ENCODE measurements around the gene TEX35. TPM values are rescaled to one million over a fixed set of nuclear protein-coding genes. Genes with fewer than 3 reads are reported as not detected.
A peak's percentile ranks its signal among the peaks of the same experiment; 100 is the strongest.

Gene TEX35
- total RNA-seq, 1 experiment from 2014 or later = not detected

DNA sequence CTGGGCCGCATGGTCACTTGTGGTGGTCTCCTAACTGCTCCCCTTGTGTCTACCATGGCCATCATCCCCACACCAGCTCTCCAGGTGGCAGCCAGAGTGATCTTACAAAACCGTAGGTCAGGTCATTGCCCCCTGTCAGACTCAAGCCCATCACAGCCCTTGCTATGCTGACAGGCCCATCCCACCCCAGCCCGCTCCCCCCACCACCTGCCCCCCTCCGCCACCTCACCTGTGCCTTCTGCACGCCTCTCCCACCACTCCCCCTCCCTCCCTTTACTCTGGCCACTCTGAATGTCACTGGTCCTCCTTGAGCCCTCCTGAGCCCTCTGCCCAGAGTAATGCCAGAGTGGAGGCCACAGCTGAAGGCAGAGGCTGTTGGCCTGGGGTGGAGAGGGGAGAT is 28.5 kb downstream of the TEX35 start:
- H3K27ac ChIP-seq (ENCODE audit: low read length) = peak overlapping the region; percentile 93
- H3K9ac ChIP-seq (ENCODE audit: low read length) = peak overlapping the region; percentile 91
- peaks cover 32% of the 10 kb centered on the region for H3K79me2 ChIP-seq (ENCODE audit: low read length)
- no peaks in the 10 kb centered on the region for H4K20me1 ChIP-seq (ENCODE audit: low read length)
- no peak for ATAC-seq
- TF ChIP-seq, protein P1, sequence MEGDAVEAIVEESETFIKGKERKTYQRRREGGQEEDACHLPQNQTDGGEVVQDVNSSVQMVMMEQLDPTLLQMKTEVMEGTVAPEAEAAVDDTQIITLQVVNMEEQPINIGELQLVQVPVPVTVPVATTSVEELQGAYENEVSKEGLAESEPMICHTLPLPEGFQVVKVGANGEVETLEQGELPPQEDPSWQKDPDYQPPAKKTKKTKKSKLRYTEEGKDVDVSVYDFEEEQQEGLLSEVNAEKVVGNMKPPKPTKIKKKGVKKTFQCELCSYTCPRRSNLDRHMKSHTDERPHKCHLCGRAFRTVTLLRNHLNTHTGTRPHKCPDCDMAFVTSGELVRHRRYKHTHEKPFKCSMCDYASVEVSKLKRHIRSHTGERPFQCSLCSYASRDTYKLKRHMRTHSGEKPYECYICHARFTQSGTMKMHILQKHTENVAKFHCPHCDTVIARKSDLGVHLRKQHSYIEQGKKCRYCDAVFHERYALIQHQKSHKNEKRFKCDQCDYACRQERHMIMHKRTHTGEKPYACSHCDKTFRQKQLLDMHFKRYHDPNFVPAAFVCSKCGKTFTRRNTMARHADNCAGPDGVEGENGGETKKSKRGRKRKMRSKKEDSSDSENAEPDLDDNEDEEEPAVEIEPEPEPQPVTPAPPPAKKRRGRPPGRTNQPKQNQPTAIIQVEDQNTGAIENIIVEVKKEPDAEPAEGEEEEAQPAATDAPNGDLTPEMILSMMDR (conservative IDR thresholded peaks at IDR 0.05; ENCODE audit: low read depth, low read length) = no peak
- TF ChIP-seq EZH2phosphoT487 (IDR thresholded peaks at IDR 0.05; ENCODE audit: borderline replicate concordance, low read length) (no peak), EZH2 (IDR thresholded peaks at IDR 0.05; ENCODE audit: low read length, unreplicated experiment) (no peak)
- DNase-seq = no peak
- POLR2A ChIA-PET (ENCODE audit: unreplicated experiment) = no interaction called here
- H3K4me2 ChIP-seq (ENCODE audit: low read length) = peak overlapping the region; percentile 89
- BruUV-seq (replicated peaks) = no TSS peak
- no peaks in the 10 kb centered on the region; the same call in 1 of the 2 replicates for H3K36me3 ChIP-seq (ENCODE audit: low read depth, low read length)
- H3K9me3 ChIP-seq (ENCODE audit: low read length) = no peaks in the 10 kb centered on the region
- H3K4me3 ChIP-seq (ENCODE audit: low read length) = peak overlapping the region; percentile 85
- no peaks in the 10 kb centered on the region for H3K27me3 ChIP-seq (ENCODE audit: low read length)
- peak overlapping the region; percentile 95 for H2AFZ ChIP-seq (ENCODE audit: low read length)
- H3K9me2 ChIP-seq (replicated peaks; ENCODE audit: low read length) = no peaks in the 10 kb centered on the region
- peaks cover 4% of the 10 kb centered on the region for H3F3A ChIP-seq (ENCODE audit: low read length, unreplicated experiment)
- intact Hi-C loops (cut with micrococcal nuclease) = loop anchor here (5.0 kb wide), 1 partner anchor 111 kb away; no protein-coding TSS in a partner anchor
- CTCF ChIA-PET = no interaction called here
- peaks cover 69% of the 10 kb centered on the region for H3K4me1 ChIP-seq (ENCODE audit: insufficient read depth, low read length)

GRCh38 chr1:178541829-178542553 is 29.1 kb downstream of the TEX35 start:
- Histone ChIP-seq H3K27me3 (ENCODE audit: low read length) (no peaks in the 10 kb centered on the region), H3F3A (ENCODE audit: low read length, unreplicated experiment) (peaks cover 4% of the 10 kb centered on the region), H3K79me2 (ENCODE audit: low read length) (peaks cover 32% of the 10 kb centered on the region), H2AFZ (ENCODE audit: low read length) (peak overlapping the region; percentile 95), H3K9ac (ENCODE audit: low read length) (peak overlapping the region; percentile 91), H4K20me1 (ENCODE audit: low read length) (no peaks in the 10 kb centered on the region), H3K4me1 (ENCODE audit: insufficient read depth, low read length) (peaks cover 64% of the 10 kb centered on the region), H3K9me3 (ENCODE audit: low read length) (no peaks in the 10 kb centered on the region), H3K9me2 (replicated peaks; ENCODE audit: low read length) (no peaks in the 10 kb centered on the region), H3K4me3 (ENCODE audit: low read length) (peak overlapping the region; percentile 85), H3K36me3 (ENCODE audit: low read depth, low read length) (peaks cover under 1% of the 10 kb centered on the region; the same call in 1 of the 2 replicates), H3K27ac (ENCODE audit: low read length) (peak overlapping the region; percentile 93), H3K4me2 (ENCODE audit: low read length) (peak overlapping the region; percentile 89)
- intact Hi-C loops (cut with micrococcal nuclease) = loop anchor here (1.0 to 5.0 kb wide), 4 partner anchors 67 to 459 kb away; no protein-coding TSS in a partner anchor
- DNase-seq = peak; percentile 27
- CTCF ChIA-PET = interaction anchor here (0.6 to 1.0 kb wide), 2 partner anchors 211 to 452 kb away, joined by 3 read pairs; no protein-coding TSS in a partner anchor
- peak; percentile 13 for ATAC-seq
- TSS peak; percentile 33 for BruUV-seq (replicated peaks)
- TF ChIP-seq EZH2 (IDR thresholded peaks at IDR 0.05; ENCODE audit: low read length, unreplicated experiment) (no peak), EZH2phosphoT487 (IDR thresholded peaks at IDR 0.05; ENCODE audit: borderline replicate concordance, low read length) (no peak)
- TF ChIP-seq, protein P1 (conservative IDR thresholded peaks at IDR 0.05; ENCODE audit: low read depth, low read length) = no peak
- POLR2A ChIA-PET (ENCODE audit: unreplicated experiment) = no interaction called here

Measured in PC-3 (cell line).